CD14-positive monocyte (primary cell): ENCODE measurements around the gene SFT2D3. TPM values are rescaled to one million over a fixed set of nuclear protein-coding genes. Genes with fewer than 3 reads are reported as not detected.

Experiments used
- DNase-seq, 3 donors: peaks; one replicate each; pipeline ENCODE4 v3.0.0-alpha.2; 2011 to 2022
- H2AFZ ChIP-seq: 2 replicates; pipeline ENCODE4 v1.6.0; 2012; ENCODE audit warnings: mild to moderate bottlenecking, low read depth, low read length, inconsistent platforms; ENCODE audit not compliant: insufficient read depth, poor library complexity, severe bottlenecking
- H3K27ac ChIP-seq, 2 donors: 1 replicate in 1 of 2; 2 replicates in 1 of 2; pipeline ENCODE4 v1.5.1; 2012 to 2013; ENCODE audit warnings: low read length in 2 of 2, control low read depth in 1 of 2, inconsistent platforms in 1 of 2, low read depth in 1 of 2, mild to moderate bottlenecking in 1 of 2
- H3K27me3 ChIP-seq, 2 donors: one replicate each; pipeline versions ENCODE4 v1.6.0 to v1.6.1; 2011 to 2013; ENCODE audit warnings: low read length in 2 of 2; ENCODE audit not compliant: control insufficient read depth in 2 of 2, insufficient read depth in 2 of 2
- H3K36me3 ChIP-seq, 2 donors: replicated peaks in 1 of 2; 1 replicate in 1 of 2; 2 replicates in 1 of 2; pipeline versions ENCODE4 v1.5.1 to v1.6.1; 2012 to 2013; ENCODE audit warnings: low read length in 2 of 2, control low read depth in 1 of 2, inconsistent platforms in 1 of 2, mild to moderate bottlenecking in 1 of 2; ENCODE audit not compliant: insufficient read depth in 2 of 2, control insufficient read depth in 1 of 2
- H3K4me1 ChIP-seq, 2 donors: 1 replicate in 1 of 2; 2 replicates in 1 of 2; pipeline versions ENCODE4 v1.5.1 to v1.6.1; 2012 to 2013; ENCODE audit warnings: low read length in 2 of 2, control low read depth in 1 of 2, inconsistent platforms in 1 of 2, mild to moderate bottlenecking in 1 of 2, moderate library complexity in 1 of 2; ENCODE audit not compliant: insufficient read depth in 2 of 2, control insufficient read depth in 1 of 2
- H3K4me2 ChIP-seq: replicated peaks from 2 replicates; pipeline ENCODE3; 2012; ENCODE audit warnings: low read length, moderate library complexity, mild to moderate bottlenecking; ENCODE audit not compliant: poor library complexity, severe bottlenecking; ENCODE audit errors: extremely low read depth
- H3K4me3 ChIP-seq, 3 experiments: fragments of 200-600 bp in 1 of 3; sonication (generic) in 1 of 3; replicated peaks in 1 of 3; 1 replicate in 2 of 3; 2 replicates in 1 of 3; pipeline ENCODE4 v1.5.1; 2011 to 2013; ENCODE audit warnings: low read length in 3 of 3, mild to moderate bottlenecking in 3 of 3, control low read depth in 2 of 3, low read depth in 2 of 3, inconsistent platforms in 1 of 3, moderate library complexity in 1 of 3
- H3K79me2 ChIP-seq: 2 replicates; pipeline ENCODE4 v1.6.0; 2012; ENCODE audit warnings: mild to moderate bottlenecking, control low read depth, inconsistent platforms, low read length, moderate library complexity; ENCODE audit not compliant: insufficient read depth
- H3K9ac ChIP-seq: 2 replicates; pipeline ENCODE4 v1.6.0; 2017; ENCODE audit warnings: low read length, mild to moderate bottlenecking; ENCODE audit not compliant: insufficient read depth, poor library complexity, severe bottlenecking
- H3K9me3 ChIP-seq, 2 donors: replicated peaks in 1 of 2; 1 replicate in 1 of 2; 2 replicates in 1 of 2; pipeline versions ENCODE4 v1.5.1 to v1.6.1; 2012 to 2013; ENCODE audit warnings: low read length in 2 of 2, control low read depth in 1 of 2; ENCODE audit not compliant: control insufficient read depth in 1 of 2, insufficient read depth in 1 of 2
- H4K20me1 ChIP-seq: 2 replicates; pipeline ENCODE4 v1.6.0; 2012; ENCODE audit warnings: mild to moderate bottlenecking, low read length, control low read depth, moderate library complexity; ENCODE audit not compliant: insufficient read depth
- H3K27ac Mint-ChIP-seq, 7 donors: one replicate each; pipeline ENCODE4 v1.8.0; 2020; ENCODE audit warnings: mild to moderate bottlenecking in 7 of 7, mixed read lengths in 7 of 7, moderate library complexity in 6 of 7, inconsistent platforms in 2 of 7
- H3K27me3 Mint-ChIP-seq, 3 donors: one replicate each; pipeline ENCODE4 v1.8.0; 2021 to 2022; ENCODE audit warnings: low read depth in 3 of 3, mild to moderate bottlenecking in 3 of 3, mixed read lengths in 3 of 3, moderate library complexity in 3 of 3, inconsistent platforms in 1 of 3
- H3K36me3 Mint-ChIP-seq, 2 donors: one replicate each; pipeline ENCODE4 v1.8.0; 2020; ENCODE audit warnings: mixed read lengths in 2 of 2, inconsistent platforms in 1 of 2, mild to moderate bottlenecking in 1 of 2
- H3K4me1 Mint-ChIP-seq: one replicate; pipeline ENCODE4 v1.8.0; 2020; ENCODE audit warnings: mild to moderate bottlenecking, mixed read lengths
- H3K4me3 Mint-ChIP-seq, 2 donors: one replicate each; pipeline ENCODE4 v1.8.0; 2020; ENCODE audit warnings: mild to moderate bottlenecking in 2 of 2, mixed read lengths in 2 of 2, moderate library complexity in 1 of 2
- H3K9me3 Mint-ChIP-seq, 7 donors: one replicate each; pipeline ENCODE4 v1.8.0; 2020 to 2022; ENCODE audit warnings: mixed read lengths in 7 of 7, mild to moderate bottlenecking in 6 of 7, moderate library complexity in 6 of 7, inconsistent platforms in 2 of 7
- WGBS: methylation state at CpG from one replicate; pipeline ENCODE4 v1.1.5; 2013; ENCODE audit warnings: missing lambda C conversion rate; ENCODE audit not compliant: insufficient coverage; 5-methylcytosine and 5-hydroxymethylcytosine counted together
- intact Hi-C, 2 donors: fragments of 100-400 bp; cut with micrococcal nuclease; formaldehyde crosslinking; loops; one replicate each; pipeline versions ENCODE4 v1.15.0 to v1.15.1; 2023
- polyA plus RNA-seq, 3 donors: library from polyadenylated mRNA; depleted of rRNA in 1 of 3; unstranded in 2 of 3; stranded (reverse) in 1 of 3; fragments of 300-500 nt in 2 of 3; fragments of >200 nt in 1 of 3; fragmentation: Illumina TruSeq in 2 of 3; gene quantifications; 1 replicate in 2 of 3; 2 replicates in 1 of 3; pipeline ENCODE4 v1.2.3, GENCODE V29; 2012 to 2021
- TF ChIP-seq, protein P1 (sequence below): fragments of 200-600 bp; IDR thresholded peaks from one replicate; pipeline ENCODE4 v1.8.0; 2022; ENCODE audit warnings: antibody characterized with exemption, mild to moderate bottlenecking

The SFT2D3 gene
- polyA plus RNA-seq, 3 donors = 3.8 to 4.9 TPM; not detected in 1

DNA sequence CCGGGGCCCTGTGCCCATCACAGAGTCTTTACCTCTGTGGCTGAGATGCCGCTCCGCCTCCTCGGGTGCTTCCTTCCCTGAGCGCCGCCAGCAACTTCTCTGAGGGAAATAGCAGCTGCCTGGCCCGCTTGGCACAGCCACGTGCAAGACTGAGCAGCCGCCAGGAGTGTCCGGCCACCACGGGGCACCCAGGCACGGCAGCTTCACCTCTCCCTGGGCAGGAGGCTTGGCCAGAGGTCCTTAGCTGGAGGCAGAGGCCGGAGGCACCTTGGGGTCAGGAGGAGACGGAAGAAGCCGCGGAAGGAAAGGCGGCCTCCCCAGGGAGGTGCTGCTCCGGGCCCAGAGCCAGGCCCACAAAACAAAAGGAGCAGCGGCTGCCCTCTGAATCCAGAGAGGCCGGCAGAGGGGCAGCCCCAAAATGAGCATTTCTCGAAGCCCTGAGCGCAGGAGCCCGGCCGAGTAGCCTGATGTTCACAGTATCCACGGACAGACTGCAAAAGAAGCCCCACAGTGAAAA, 20.0 kb upstream of the SFT2D3 start:
- TF ChIP-seq, protein P1, sequence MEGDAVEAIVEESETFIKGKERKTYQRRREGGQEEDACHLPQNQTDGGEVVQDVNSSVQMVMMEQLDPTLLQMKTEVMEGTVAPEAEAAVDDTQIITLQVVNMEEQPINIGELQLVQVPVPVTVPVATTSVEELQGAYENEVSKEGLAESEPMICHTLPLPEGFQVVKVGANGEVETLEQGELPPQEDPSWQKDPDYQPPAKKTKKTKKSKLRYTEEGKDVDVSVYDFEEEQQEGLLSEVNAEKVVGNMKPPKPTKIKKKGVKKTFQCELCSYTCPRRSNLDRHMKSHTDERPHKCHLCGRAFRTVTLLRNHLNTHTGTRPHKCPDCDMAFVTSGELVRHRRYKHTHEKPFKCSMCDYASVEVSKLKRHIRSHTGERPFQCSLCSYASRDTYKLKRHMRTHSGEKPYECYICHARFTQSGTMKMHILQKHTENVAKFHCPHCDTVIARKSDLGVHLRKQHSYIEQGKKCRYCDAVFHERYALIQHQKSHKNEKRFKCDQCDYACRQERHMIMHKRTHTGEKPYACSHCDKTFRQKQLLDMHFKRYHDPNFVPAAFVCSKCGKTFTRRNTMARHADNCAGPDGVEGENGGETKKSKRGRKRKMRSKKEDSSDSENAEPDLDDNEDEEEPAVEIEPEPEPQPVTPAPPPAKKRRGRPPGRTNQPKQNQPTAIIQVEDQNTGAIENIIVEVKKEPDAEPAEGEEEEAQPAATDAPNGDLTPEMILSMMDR = no peak
- Histone ChIP-seq H3K79me2 (no peaks in the 10 kb centered on the region), H3K27me3 (peaks cover 8 to 34% of the 10 kb centered on the region in 2 donors), H4K20me1 (no peaks in the 10 kb centered on the region), H3K9me3 (peaks cover 0 to 7% of the 10 kb centered on the region in 2 donors), H2AFZ (peak overlapping the region; percentile 61), H3K4me2 (peak overlapping the region; percentile 41), H3K27ac (no peak overlapping the region), H3K36me3 (no peaks in the 10 kb centered on the region), H3K4me3 (no peak overlapping the region), H3K4me1 (no peaks in the 10 kb centered on the region), H3K9ac (peak overlapping the region; percentile 15)
- H3K36me3 Mint-ChIP-seq = peaks cover 0 to 3% of the 10 kb centered on the region in 2 donors
- intact Hi-C loops = no loop called here
- DNase-seq = no peak
- H3K4me3 Mint-ChIP-seq = peak overlapping the region; percentile 64 to 77
- H3K27ac Mint-ChIP-seq = peak overlapping the region in 1 of 7 donors; percentile 37
- H3K4me1 Mint-ChIP-seq = peaks cover 10% of the 10 kb centered on the region
- 46% methylated on average over 22 of the region's 25 CpGs for WGBS
- peaks cover 33 to 47% (median 33%) of the 10 kb centered on the region in 3 donors for H3K27me3 Mint-ChIP-seq
- H3K9me3 Mint-ChIP-seq = peaks cover 0 to 2% (median 0%) of the 10 kb centered on the region in 7 donors

DNA sequence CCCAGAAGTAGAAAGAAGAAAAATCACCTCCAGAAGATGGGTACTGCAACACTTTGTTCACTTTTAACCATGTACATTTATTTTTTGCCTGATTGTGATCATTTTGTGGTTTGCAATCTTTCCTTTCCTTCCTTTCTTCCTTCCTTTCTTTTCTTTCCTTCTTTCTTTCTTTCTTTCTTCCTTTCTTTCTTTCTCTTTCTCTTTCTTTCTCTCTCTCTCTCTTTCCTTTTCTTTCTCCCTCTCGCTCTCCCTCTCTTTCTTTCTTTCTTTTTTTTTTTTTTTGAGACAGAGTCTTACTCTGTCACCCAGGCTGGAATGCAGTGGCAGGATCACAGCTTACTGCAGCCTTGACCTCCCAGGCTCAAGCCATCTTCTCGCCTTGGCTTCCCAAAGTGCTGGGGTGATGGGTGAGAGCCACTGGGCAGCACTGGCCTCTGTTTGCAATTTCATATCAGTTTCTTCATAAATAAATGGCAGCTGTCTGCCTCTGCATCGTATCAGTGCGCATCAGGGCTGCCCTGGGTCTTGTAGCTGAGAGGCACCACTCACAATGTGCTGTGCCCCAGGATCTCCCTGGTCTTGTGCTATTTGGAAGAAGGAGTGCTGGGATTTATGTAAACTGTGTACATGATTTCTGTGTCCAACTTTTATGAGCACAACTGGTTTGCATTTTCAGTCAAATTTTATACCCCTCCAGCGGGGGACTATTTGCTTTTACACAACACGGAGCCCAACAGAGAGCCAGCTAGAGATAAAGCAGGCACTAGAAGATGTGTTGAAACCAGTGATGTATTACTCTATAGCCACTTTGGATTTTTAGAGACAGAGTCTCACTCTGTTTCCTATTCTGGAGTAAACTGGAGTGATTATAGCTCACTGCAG, 19.1 kb upstream of the SFT2D3 start:
- Histone ChIP-seq H3K27ac (no peak overlapping the region), H3K79me2 (no peaks in the 10 kb centered on the region), H3K27me3 (peaks cover under 1 to 26% of the 10 kb centered on the region in 2 donors), H3K4me1 (no peaks in the 10 kb centered on the region), H2AFZ (no peak overlapping the region), H4K20me1 (no peaks in the 10 kb centered on the region), H3K4me3 (no peak overlapping the region), H3K36me3 (no peaks in the 10 kb centered on the region), H3K4me2 (no peak overlapping the region), H3K9ac (no peak overlapping the region), H3K9me3 (no peaks in the 10 kb centered on the region)
- TF ChIP-seq, protein P1 = no peak
- H3K36me3 Mint-ChIP-seq = no peaks in the 10 kb centered on the region
- intact Hi-C loops = no loop called here
- peak overlapping the region in 1 of 2 donors; percentile 49 for H3K4me3 Mint-ChIP-seq
- H3K27me3 Mint-ChIP-seq = peaks cover 24 to 39% (median 25%) of the 10 kb centered on the region in 3 donors
- no peak overlapping the region for H3K27ac Mint-ChIP-seq
- WGBS = 100% methylated on average over 1 of the region's 6 CpGs
- peaks cover 10% of the 10 kb centered on the region for H3K4me1 Mint-ChIP-seq
- DNase-seq = no peak
- H3K9me3 Mint-ChIP-seq = peaks cover 0 to 2% (median 0%) of the 10 kb centered on the region in 7 donors
